NCI-H2107 treated with DMSO at 0.1 percent for 48 hours (cell line): ENCODE data around the gene COX7A2L.
"Not testable (repeated sequence)": the region's sequence is repeated elsewhere in the genome, so short reads cannot be mapped to it uniquely, and the experiment has no call there.

Experiments used
- DNase-seq: peaks from one replicate; lab custom pipeline; 2025; ENCODE audit not compliant: unreplicated experiment; lab: John Stamatoyannopoulos, UW

COX7A2L gene

GRCh38 chr2:42360890-42361727 lies at the start of gene COX7A2L:
Gene COX7A2L (minus strand): TSS chr2:42361217. CDS start chr2:42361161, 56 bp downstream.
- DNase-seq, result peak; percentile 93

GRCh38 chr2:42408009-42408408 lies 47.0 kb upstream of the COX7A2L start:
- no peak for DNase-seq

- no peak for DNase-seq
Measured at GRCh38 chr2:42407476-42407875, 46.5 kb upstream of the COX7A2L start.

- peak; percentile 27 for DNase-seq
Measured at GRCh38 chr2:42404676-42405075, 43.7 kb upstream of the COX7A2L start.

- DNase-seq, result no peak
Measured at GRCh38 chr2:42401773-42402172, 40.8 kb upstream of the COX7A2L start.

- DNase-seq, result not testable (repeated sequence)
Measured at GRCh38 chr2:42398052-42398451, 37.0 kb upstream of the COX7A2L start.

- not testable (repeated sequence) for DNase-seq
Measured at GRCh38 chr2:42393320-42393719, 32.3 kb upstream of the COX7A2L start.

GRCh38 chr2:42392191-42392590 lies 31.2 kb upstream of the COX7A2L start:
- DNase-seq, result no peak

GRCh38 chr2:42390401-42390969 lies 29.5 kb upstream of the COX7A2L start:
- DNase-seq, result no peak

GRCh38 chr2:42386682-42387081 lies 25.7 kb upstream of the COX7A2L start:
- DNase-seq, result no peak

GRCh38 chr2:42385225-42385624 lies 24.2 kb upstream of the COX7A2L start:
- no peak for DNase-seq

- no peak for DNase-seq
Measured at GRCh38 chr2:42383855-42384530, 23.0 kb upstream of the COX7A2L start.

- no peak for DNase-seq
Measured at GRCh38 chr2:42382144-42382543, 21.1 kb upstream of the COX7A2L start.

- DNase-seq, result not testable (repeated sequence)
Measured at GRCh38 chr2:42380026-42380425, 19.0 kb upstream of the COX7A2L start.

- DNase-seq, result no peak
Measured at GRCh38 chr2:42378415-42378814, 17.4 kb upstream of the COX7A2L start.

GRCh38 chr2:42376758-42377157 lies 15.7 kb upstream of the COX7A2L start:
- DNase-seq, result no peak

GRCh38 chr2:42372474-42373200 lies 11.6 kb upstream of the COX7A2L start:
- no peak for DNase-seq

GRCh38 chr2:42371611-42372473 lies 10.8 kb upstream of the COX7A2L start:
- DNase-seq, result no peak

GRCh38 chr2:42369532-42370229 lies 8.7 kb upstream of the COX7A2L start:
- no peak for DNase-seq
